Endometrium (tissue), 2 donors: ENCODE results near the gene NKX1-1.

Experiments used
- FAIRE-seq: peaks from 2 replicates; lab custom pipeline; 2012; peaks lifted over from hg19 to GRCh38; lab: Jason Lieb, UNC
- donor health status: control.
- donor health status: control.

Gene NKX1-1

GRCh38 chr4:1359976-1360375, 46.3 kb downstream of the NKX1-1 start:
- no peak for FAIRE-seq

DNA sequence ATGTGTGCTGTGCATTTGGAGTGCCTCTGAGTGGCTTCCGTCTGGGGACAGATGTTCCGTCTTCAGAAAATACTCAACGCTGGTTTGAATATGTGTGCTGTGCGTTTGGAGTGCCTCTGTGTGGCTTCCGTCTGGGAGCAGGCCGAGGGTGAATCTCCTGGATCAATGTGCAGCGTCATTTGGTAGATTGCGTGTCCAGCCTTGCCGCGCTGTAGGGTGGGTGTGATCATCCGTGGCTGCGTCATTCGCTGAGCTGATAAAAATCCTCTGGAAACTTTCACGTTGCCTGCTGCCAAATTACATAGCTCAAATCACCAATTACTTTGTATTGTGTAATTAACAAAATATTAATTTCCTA, 47.1 kb downstream of the NKX1-1 start:
- no peak for FAIRE-seq

DNA sequence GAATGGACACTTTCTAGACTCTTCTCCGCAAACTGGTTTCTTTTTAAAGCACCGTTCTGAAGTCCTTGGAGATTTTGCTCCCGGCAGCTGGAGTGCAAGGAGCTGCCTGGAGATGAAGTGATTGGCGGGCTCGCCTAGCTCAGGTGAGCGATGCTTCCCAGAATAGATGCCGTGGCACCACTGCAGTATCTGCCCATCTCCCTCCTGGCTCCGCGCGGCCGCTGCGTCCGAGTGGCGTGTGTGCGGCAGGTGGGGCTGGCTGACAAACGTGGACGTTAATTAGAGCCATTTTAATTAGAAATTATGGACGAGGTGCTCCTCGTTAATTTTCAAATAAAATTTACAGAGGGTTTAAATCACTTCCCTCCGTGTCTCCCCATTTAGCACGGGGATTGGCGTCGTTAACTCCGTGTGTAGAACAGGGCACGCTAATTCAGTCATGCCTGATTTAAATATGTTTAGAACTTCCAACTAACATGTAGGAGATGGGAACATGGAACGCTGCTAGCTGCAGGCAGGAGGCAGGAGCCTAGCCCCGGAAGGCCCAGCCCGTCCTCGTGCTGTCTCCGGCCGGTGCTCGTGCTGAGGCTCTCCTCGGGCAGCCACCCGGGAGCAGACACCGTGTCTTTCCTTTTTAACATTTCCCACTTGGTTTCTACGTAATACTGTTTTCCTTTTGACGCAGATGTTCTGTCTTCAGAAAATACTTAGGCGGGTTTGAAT, 47.7 kb downstream of the NKX1-1 start:
- no peak for FAIRE-seq

DNA sequence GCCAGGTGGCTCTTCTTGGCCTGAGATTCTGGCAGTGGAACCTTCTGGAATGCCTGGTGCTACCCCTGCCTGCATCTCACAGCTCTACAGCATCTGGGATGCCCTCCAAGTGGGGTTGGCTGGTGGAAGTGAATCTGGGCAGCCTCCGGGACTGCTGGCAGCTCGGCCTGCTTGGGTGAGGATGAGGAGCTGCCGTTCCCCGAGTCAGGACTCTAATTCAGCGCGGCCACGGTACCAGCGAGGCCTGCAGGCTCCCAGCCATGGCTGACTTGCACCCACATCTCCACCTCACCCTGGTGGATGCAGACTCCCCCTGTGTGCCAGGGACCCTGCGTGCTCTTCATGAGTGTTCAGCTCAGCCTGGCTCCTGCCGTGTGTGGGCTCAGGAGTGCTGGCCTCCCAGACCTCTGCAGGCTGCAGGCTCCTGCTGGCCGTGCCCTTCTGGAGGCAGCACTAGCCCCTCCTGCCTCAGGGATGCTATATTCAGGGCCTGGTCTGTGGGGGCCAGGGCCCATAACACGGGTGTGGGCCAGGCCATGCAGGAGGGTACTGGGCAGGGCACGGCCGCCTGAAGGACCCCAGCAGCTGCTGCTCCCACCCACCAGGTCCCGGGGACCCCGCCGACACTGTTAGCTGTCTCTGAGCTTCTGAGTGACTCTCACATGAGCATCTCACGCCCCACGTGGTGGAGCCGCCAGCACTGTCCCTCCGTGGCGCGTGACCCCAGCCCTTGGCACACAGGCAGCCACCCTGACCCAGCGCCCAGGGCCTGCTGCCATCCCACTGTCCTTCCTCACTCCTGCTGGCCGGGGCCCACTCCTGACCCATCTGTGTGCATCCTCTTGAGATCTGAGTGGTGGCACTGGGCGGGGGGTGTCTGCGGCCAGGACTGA, 48.6 kb downstream of the NKX1-1 start:
- FAIRE-seq, result no peak

DNA sequence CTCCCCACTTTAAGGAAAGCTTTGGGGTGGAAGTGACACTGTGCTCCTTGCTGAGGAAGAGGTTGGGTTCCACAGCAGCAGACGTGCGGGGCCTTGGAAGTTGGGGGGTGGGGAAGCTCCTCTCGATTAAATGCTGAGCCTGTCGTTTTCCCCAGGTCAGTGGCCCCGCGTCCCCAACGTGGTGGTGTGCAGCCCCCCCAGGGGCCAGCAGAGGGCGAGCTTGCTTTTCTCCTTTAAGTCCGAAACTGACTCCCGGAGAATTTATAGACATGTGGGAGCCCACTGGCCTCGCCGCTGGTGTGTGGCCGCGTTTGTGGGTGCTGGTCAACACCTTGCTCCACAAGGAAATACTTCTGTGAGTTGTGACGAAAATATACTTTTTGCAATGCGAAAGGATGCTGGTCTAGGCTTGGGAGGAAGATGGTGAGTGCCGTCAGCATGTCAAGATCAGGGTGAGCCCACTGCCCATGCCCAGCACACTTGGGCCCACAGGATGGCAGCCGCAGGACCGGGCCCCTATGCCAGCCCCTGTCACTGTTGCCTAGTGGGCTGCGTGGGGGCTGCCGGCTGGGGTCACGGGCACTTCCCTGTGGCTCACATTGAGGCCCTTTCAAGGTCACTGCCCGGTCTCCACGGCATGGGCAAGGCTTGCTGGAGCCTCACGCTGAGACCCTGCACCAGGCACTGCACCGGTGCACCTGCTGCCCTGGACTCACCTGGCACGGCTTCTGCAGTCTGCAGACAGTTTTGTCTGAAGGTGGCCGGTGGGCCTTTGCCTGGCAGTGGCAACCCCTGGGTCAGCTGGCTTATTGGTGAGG, 49.9 kb downstream of the NKX1-1 start:
- FAIRE-seq, result no peak

DNA sequence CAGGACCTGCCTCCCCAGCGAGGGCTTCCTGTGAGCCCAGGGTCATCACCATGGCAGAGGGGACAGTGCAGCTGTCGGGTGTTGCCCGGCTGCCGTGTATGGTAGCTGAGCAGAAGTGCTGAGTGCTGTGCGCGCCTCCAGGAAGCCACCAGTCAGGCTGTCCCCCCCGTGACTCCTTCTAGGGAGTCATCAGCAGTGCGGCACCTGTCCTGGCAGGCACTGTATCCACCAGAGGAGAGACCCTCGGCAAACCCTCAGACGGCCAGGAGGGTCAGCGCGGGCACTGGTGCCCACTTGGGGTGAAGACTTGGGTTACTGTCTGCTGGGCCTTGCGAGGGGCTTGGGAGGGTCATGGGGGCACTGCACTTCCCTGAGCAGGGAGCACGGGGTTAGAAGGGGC, 50.9 kb downstream of the NKX1-1 start:
- no peak for FAIRE-seq

DNA sequence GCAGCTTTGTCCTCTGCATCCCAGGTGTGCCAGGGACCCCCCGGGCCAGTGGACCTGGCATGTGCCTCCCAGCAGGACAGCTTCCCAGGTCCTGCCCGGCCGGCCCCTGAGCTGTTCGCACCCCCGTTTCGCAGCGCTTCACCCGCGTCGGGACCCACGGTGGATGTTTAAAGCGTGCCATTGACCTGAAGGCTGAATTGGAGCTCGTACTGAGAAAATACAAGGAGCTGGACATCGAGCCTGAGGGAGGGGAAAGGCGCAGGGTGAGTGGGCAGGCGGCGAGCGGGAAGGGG, 51.3 kb downstream of the NKX1-1 start:
- FAIRE-seq, result no peak

DNA sequence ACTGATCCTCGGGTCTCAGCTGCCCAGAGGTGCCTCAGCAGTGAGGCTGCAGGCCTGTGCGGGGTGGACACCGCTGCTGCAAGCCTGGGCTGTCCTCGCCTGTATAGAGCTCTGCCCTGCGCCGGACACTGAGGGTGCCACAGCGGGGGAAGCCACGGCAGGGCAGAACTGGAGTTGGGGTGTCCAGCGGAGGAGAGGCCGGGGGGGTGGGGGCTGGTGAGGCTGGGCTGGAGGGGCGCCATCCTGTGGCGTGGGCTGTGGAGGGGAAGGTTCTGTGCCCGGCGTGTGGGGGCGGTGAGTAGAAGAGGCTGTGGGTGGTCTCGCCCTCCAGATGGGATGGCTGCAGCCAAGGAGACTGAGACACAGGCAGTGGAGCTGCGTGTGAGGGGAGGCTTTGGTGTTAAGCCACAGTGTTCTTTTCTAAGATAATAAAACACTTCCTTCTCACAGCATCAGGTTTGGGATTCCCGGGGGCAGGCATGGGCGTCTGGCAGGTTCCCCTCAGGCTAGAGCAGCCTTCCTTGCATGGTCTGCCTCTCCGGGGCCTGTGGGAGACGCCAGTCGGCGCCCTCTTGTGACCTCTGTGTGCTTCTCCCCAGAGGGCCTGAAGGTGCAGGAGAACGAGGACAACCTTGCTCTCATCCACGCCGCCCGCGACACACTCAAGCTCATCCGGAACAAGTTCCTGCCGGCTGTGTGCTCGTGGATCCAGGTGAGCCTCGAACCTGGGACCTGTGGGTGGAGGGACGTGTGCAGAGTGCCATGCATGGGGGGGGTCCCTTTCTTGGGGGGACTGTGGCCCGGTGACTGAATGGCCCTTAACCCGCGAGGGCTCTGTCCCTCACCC, 51.9 kb downstream of the NKX1-1 start:
- FAIRE-seq, result no peak

GRCh38 chr4:1353186-1354055, 52.8 kb downstream of the NKX1-1 start:
- FAIRE-seq, result no peak
